Measurements from ENCODE around the gene CTXND2. TPM values are rescaled to one million over a fixed set of nuclear protein-coding genes. Genes with fewer than 3 reads are reported as not detected.
A peak's percentile ranks its signal among the peaks of the same experiment; 100 is the strongest.
"Not testable (repeated sequence)": the region's sequence is repeated elsewhere in the genome, so short reads cannot be mapped to it uniquely, and the experiment has no call there.

CTXND2 gene
- total RNA-seq, 2 experiments from 2014 or later: not detected

DNA sequence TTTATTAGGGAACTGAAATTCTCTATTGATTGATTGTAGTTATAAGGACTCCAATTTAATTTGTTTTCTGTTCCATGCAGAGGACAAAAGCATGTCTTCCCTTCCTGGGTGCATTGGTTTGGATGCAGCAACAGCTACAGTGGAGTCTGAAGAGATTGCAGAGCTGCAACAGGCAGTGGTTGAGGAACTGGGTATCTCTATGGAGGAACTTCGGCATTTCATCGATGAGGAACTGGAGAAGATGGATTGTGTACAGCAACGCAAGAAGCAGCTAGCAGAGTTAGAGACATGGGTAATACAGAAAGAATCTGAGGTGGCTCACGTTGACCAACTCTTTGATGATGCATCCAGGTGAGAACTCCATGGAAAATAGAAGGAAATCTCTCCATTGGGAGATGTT, 40.7 kb downstream of the CTXND2 start:
- Mint-ChIP-seq H3K4me1 (ENCODE audit: low read depth) (peaks cover 31% of the 10 kb centered on the region), H3K4me3 (peak overlapping the region; percentile 94), H3K36me3 (ENCODE audit: low read depth) (peaks cover 68% of the 10 kb centered on the region), H3K9me3 (peaks cover 5% of the 10 kb centered on the region), H3K27me3 (no peaks in the 10 kb centered on the region), H3K27ac (peak overlapping the region; percentile 92)
- H3K36me3 ChIP-seq (ENCODE audit: insufficient read depth, low read length): peaks cover 46% of the 10 kb centered on the region
- CTCF ChIA-PET: no interaction called here
- TF ChIP-seq, protein P1, sequence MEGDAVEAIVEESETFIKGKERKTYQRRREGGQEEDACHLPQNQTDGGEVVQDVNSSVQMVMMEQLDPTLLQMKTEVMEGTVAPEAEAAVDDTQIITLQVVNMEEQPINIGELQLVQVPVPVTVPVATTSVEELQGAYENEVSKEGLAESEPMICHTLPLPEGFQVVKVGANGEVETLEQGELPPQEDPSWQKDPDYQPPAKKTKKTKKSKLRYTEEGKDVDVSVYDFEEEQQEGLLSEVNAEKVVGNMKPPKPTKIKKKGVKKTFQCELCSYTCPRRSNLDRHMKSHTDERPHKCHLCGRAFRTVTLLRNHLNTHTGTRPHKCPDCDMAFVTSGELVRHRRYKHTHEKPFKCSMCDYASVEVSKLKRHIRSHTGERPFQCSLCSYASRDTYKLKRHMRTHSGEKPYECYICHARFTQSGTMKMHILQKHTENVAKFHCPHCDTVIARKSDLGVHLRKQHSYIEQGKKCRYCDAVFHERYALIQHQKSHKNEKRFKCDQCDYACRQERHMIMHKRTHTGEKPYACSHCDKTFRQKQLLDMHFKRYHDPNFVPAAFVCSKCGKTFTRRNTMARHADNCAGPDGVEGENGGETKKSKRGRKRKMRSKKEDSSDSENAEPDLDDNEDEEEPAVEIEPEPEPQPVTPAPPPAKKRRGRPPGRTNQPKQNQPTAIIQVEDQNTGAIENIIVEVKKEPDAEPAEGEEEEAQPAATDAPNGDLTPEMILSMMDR (IDR thresholded peaks at IDR 0.05): no peak
- H3K4me1 ChIP-seq (ENCODE audit: insufficient read depth, low read length): peaks cover 15% of the 10 kb centered on the region
- H3K4me3 ChIP-seq (ENCODE audit: low read length): no peak overlapping the region
- H3K27me3 ChIP-seq (ENCODE audit: control insufficient read depth in 1 of 2, insufficient read depth in 2 of 2, low read length in 2 of 2): no peaks in the 10 kb centered on the region
- intact Hi-C loops (cut with DNase I, micrococcal nuclease): loop anchor here (2.0 to 10.0 kb wide), 3 partner anchors 231 to 563 kb away; partner anchors contain the start of genes GOLPH3L (in 1 of the 2) and RPRD2 (in 1 of the 2)
- DNase-seq (peak in 2 of 14 experiments; percentile 13 to 15), ATAC-seq (ENCODE audit: poor library complexity) (no peak)
- POLR2A ChIA-PET: interaction anchor here (0.9 kb wide), 1 partner anchor 43 kb away, joined by 3 read pairs; no protein-coding TSS in a partner anchor
- no peak overlapping the region for H3K27ac ChIP-seq (ENCODE audit: low read depth in 1 of 2, low read length in 2 of 2)
- peaks cover 5 to 9% of the 10 kb centered on the region in 2 experiments for H3K9me3 ChIP-seq (ENCODE audit: control insufficient read depth in 1 of 2, insufficient read depth in 1 of 2, low read length in 2 of 2)

DNA sequence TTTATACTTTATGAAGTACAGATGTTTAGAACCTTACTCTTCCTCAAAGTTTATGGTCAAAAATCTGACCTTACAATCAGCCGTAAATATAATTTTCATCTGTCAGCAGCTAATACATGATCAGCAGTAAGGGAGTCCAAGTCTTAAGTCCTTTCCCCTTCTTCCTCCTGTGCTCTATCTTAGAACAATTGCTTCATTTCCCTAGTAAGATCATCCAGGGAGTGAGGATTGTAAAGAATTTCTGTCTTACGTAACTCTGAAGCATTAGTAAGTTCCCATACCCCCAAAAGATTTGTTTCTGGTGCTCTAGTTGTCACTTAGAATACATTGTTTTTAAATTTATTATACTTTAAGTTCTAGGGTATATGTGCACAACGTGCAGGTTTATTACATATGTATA, 41.4 kb downstream of the CTXND2 start:
- intact Hi-C loops (cut with DNase I, micrococcal nuclease): loop anchor here (5.0 to 10.0 kb wide), 2 partner anchors 466 to 563 kb away; partner anchors contain the start of gene RPRD2 (in 1 of the 2)
- Histone ChIP-seq H3K27me3 (ENCODE audit: control insufficient read depth in 1 of 2, insufficient read depth in 2 of 2, low read length in 2 of 2) (no peaks in the 10 kb centered on the region), H3K27ac (ENCODE audit: low read depth in 1 of 2, low read length in 2 of 2) (no peak overlapping the region), H3K4me3 (ENCODE audit: low read length) (no peak overlapping the region), H3K9me3 (ENCODE audit: control insufficient read depth in 1 of 2, insufficient read depth in 1 of 2, low read length in 2 of 2) (peaks cover 5 to 9% of the 10 kb centered on the region in 2 experiments), H3K36me3 (ENCODE audit: insufficient read depth, low read length) (peaks cover 52% of the 10 kb centered on the region), H3K4me1 (ENCODE audit: insufficient read depth, low read length) (peaks cover 15% of the 10 kb centered on the region)
- H3K36me3 Mint-ChIP-seq (ENCODE audit: low read depth): peaks cover 75% of the 10 kb centered on the region
- ATAC-seq (ENCODE audit: poor library complexity): no peak
- peaks cover 29% of the 10 kb centered on the region for H3K4me1 Mint-ChIP-seq (ENCODE audit: low read depth)
- POLR2A ChIA-PET: no interaction called here
- no peak for DNase-seq
- TF ChIP-seq, protein P1 (IDR thresholded peaks at IDR 0.05): no peak
- no peaks in the 10 kb centered on the region for H3K27me3 Mint-ChIP-seq
- CTCF ChIA-PET: no interaction called here
- H3K27ac Mint-ChIP-seq: no peak overlapping the region
- H3K9me3 Mint-ChIP-seq: peaks cover 6% of the 10 kb centered on the region
- peak overlapping the region; percentile 62 for H3K4me3 Mint-ChIP-seq

DNA sequence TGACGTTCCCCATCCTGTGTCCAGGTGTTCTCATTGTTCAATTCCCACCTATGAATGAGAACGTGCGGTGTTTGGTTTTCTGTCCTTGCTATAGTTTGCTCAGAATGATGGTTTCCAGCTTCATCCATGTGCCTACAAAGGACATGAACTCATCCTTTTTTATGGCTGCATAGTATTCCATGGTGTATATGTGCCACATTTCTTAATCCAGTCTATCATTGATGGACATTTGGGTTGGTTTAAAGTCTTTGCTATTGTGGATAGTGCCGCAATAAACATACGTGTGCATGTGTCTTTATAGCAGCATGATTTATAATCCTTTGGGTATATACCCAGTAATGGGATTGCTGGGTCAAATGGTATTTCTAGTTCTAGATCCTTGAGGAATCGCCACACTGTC, 41.8 kb downstream of the CTXND2 start:
- H3K27me3 ChIP-seq (ENCODE audit: control insufficient read depth in 1 of 2, insufficient read depth in 2 of 2, low read length in 2 of 2); H3K27ac ChIP-seq (ENCODE audit: low read depth in 1 of 2, low read length in 2 of 2); CTCF ChIA-PET; H3K27me3 Mint-ChIP-seq; H3K27ac Mint-ChIP-seq; ATAC-seq (ENCODE audit: poor library complexity); POLR2A ChIA-PET; H3K4me3 ChIP-seq (ENCODE audit: low read length); DNase-seq; H3K9me3 ChIP-seq (ENCODE audit: control insufficient read depth in 1 of 2, insufficient read depth in 1 of 2, low read length in 2 of 2); H3K9me3 Mint-ChIP-seq; H3K4me3 Mint-ChIP-seq: not testable (repeated sequence)
- Mint-ChIP-seq H3K4me1 (ENCODE audit: low read depth) (peaks cover 29% of the 10 kb centered on the region), H3K36me3 (ENCODE audit: low read depth) (peaks cover 78% of the 10 kb centered on the region)
- H3K4me1 ChIP-seq (ENCODE audit: insufficient read depth, low read length): peaks cover 15% of the 10 kb centered on the region
- peaks cover 54% of the 10 kb centered on the region for H3K36me3 ChIP-seq (ENCODE audit: insufficient read depth, low read length)
- intact Hi-C loops (cut with DNase I, micrococcal nuclease): loop anchor here (5.0 to 10.0 kb wide), 2 partner anchors 466 to 564 kb away; partner anchors contain the start of gene RPRD2 (in 1 of the 2)

GRCh38 chr1:150931773-150932172, 44.8 kb downstream of the CTXND2 start:
- ChIA-PET CTCF (interaction anchor here (1.7 kb wide), 1 partner anchor 9 kb away, joined by 4 read pairs; no protein-coding TSS in a partner anchor), POLR2A (no interaction called here)
- no peak for ATAC-seq (ENCODE audit: poor library complexity)
- TF ChIP-seq, protein P1 (IDR thresholded peaks at IDR 0.05): no peak
- H3K4me1 ChIP-seq (ENCODE audit: insufficient read depth, low read length): peaks cover 8% of the 10 kb centered on the region
- peak in 1 of 14 experiments; percentile 32 for DNase-seq
- H3K27me3 ChIP-seq (ENCODE audit: control insufficient read depth in 1 of 2, insufficient read depth in 2 of 2, low read length in 2 of 2): no peaks in the 10 kb centered on the region
- H3K36me3 Mint-ChIP-seq (ENCODE audit: low read depth): peaks cover 89% of the 10 kb centered on the region
- peaks cover 25% of the 10 kb centered on the region for H3K4me1 Mint-ChIP-seq (ENCODE audit: low read depth)
- peaks cover 6% of the 10 kb centered on the region for H3K9me3 Mint-ChIP-seq
- H3K9me3 ChIP-seq (ENCODE audit: control insufficient read depth in 1 of 2, insufficient read depth in 1 of 2, low read length in 2 of 2): peaks cover 5 to 9% of the 10 kb centered on the region in 2 experiments
- H3K27ac ChIP-seq (ENCODE audit: low read depth in 1 of 2, low read length in 2 of 2): no peak overlapping the region
- H3K27me3 Mint-ChIP-seq: no peaks in the 10 kb centered on the region
- H3K4me3 ChIP-seq (ENCODE audit: low read length): no peak overlapping the region
- intact Hi-C loops (cut with DNase I, micrococcal nuclease): loop anchor here in 1 of 2 experiments (10.0 kb wide), 1 partner anchor 177 kb away; no protein-coding TSS in a partner anchor
- H3K36me3 ChIP-seq (ENCODE audit: insufficient read depth, low read length): peaks cover 77% of the 10 kb centered on the region
- no peak overlapping the region for H3K27ac Mint-ChIP-seq
- H3K4me3 Mint-ChIP-seq: peak overlapping the region; percentile 72
